HG03066 (cell line): ENCODE measurements around the gene COL7A1.

Experiments
- ATAC-seq: cut with Tn5 transposase; IDR thresholded peaks from one replicate; pipeline ENCODE4 v1.9.1; 2021; ENCODE audit warnings: low read depth; ENCODE audit not compliant: unreplicated experiment

Gene COL7A1

DNA sequence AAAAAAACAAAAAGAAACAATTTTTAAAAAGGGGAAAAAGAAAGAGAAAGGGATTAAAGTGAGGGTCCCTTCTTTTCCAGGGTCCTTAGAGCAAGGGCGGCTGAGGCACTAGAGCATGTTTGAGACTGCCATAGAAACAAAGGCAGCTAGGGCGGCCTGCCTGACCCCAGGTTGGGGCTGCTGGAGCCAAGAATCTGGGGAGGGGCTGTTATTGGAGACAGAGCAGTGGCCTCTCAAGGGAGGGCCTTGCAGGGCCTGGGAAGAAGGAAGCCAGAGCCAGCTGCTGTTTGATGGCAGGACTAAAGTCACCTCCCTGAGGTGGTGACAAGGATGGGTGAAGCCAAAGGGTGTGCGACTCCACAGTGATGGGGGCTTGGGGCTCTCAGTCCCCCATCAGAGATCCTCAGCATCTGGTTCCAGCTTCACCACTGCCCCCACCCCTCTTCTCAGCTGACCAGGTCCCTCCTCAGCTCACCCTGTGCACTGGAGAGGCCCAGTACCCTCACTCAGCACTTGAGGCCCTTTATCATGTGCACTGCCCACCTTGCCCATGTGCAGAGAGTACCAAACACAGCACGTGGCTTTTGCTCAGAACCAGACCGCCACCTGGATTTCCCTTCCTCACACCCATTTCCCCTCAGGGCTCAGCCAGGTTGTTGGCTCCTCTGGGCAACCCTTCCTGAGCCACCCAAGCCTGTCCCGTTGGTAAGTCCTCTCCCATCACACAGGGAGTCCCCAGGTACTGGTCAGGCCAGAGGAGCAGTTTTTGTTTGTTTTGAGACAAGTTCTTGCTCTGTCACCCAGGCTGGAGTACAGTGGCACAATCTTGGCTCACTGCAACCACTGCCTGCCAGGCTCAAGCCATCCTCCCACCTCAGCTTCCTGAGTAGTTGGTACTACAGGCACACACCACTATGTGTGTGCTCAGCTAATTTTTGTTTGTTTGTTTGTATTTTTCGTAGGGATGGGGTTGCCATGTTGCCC lies 24.7 kb upstream of the COL7A1 start:
- ATAC-seq, result no peak

DNA sequence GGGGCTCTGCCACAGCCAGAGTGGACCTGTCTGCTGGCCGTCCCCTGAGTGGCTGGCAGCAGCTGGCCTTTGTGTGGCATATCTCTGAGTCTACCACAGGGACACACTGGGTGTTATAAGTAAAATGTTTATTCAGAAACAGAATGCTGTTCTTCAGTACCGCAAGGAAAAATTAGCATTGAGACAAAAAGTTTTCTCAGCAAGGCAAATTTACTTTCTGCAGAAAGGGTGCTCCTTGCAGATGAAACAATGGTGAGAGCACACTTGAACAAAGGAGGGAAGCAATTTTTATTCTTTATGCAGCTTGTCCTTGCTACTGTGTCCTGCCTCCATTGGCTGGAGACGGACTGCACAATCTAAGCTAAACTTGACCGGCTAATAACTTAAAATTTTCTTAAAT lies 22.4 kb upstream of the COL7A1 start:
- no peak for ATAC-seq

DNA sequence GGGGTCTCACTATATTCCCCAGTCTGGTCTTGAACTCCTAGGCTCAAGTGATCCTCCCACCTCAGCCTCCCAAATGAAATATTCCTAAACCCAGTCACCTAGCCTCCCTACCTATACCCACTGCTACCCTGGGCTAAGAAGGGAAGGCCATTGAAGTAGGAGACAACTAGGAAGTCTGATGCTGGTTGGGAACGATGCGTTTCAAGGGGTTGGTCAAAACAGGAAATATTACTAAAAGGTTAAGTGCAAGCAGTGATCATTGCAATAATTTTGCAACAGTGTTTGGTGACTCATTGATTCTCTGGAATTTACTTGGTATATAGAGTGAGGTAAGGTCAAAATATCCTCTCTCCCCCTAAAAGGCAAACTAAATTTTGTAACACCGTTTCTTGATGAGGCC lies 18.9 kb upstream of the COL7A1 start:
- no peak for ATAC-seq

DNA sequence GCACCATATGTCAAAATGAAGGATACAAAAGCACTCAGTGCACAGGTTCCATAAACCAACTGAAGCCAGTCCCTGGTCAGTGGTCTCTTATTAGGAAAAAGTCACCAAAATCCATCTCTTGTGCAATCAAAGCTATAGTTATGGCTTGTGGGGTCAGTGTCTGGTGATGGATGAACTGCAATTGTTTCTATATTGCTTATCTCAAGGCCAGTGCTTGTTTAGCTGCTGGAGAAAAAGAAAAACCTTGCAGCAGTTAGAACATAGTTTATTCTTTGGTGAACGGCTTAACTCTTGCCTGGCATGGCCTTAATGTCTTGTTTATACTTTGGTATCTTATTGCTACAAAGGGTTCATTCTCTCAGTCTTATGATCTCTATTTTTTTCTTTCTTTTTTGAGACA lies 17.2 kb upstream of the COL7A1 start:
- no peak for ATAC-seq

DNA sequence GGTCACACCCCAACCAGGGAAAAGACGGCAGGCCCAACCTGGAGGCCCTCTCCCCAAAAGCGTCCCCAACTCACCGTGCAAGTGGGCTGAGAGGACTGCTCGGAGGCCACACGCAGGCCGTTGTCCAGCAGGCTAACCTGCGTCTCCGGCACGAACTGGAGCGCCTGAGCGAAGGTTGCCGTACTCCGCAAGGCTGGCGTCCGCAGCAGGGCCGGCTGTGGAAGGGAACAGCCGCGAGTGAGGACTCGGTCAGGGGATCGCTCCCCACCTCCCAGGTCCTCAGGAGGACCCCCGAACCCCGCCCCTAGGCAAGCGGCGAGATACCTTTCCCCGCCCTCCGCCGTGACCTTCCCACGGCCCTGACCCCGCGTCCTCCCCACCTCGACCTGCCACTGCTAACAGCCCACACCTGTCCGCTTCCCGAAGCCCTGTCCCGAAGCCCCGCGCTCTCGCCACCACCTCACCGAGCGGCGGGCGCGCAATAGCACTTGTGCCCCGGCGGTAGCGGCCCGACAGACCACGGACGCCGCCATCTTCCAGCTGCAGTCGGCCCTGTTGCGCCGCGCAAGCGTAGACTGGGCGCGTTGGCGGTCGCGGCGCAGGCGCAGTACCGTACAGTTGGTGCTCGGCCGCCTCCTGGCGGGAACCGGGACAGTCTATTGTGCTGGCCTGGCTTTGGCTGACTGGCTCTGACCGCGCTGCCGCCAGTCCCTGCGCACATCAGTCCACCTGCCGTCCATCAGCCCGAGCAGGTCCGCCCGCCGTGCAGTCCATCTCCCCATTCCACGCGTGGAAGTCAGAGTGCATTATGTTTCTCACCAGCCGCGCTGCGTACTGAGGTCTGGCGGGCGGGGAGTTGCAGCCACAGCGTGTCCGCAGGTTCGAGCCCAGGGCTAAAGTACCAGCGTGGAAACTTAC lies 14.2 kb upstream of the COL7A1 start, which contains the start of gene UQCRC1:
UQCRC1 (minus strand) TSS at position 559 of the 918 bp plus-strand sequence; CDS start at position 533, 26 bp downstream.
- ATAC-seq, result peak; percentile 96

DNA sequence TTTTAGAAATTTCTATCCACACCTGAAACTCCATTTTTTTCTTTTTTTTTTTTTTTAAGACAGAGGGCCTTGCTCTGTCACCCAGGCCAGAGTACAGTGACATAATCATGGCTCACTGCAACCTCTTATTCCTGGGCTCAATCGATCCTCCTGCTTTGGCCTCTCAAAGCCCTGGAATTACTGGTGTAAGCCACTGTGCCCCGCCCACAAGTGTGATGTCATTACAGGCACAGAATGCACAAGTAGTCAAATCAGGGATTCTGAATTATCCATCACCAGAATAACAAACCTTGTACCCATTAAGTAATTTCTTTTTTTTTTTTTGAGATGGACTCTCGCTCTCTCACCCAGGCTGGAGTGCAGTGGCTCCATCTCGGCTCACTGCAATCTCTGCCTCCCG lies 12.4 kb upstream of the COL7A1 start:
- no peak for ATAC-seq

DNA sequence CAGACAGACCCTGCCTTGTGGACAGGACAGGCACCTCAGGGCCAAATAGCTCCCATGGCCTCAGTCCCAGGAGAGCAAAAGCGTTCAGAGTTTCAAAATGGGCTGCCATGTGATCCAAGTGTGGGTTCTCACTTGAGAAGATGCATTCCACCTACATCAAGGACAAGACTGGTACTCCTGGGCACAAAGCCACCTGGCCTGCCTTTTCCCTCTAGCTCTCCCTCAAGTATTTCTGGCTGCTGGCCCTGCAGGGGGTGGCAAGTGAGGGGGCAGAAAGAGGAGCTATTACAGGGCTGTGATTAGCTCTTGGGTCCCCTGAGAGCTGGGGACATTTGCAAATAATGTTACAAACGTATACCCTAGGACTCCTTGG lies 6.5 kb upstream of the COL7A1 start:
- no peak for ATAC-seq

DNA sequence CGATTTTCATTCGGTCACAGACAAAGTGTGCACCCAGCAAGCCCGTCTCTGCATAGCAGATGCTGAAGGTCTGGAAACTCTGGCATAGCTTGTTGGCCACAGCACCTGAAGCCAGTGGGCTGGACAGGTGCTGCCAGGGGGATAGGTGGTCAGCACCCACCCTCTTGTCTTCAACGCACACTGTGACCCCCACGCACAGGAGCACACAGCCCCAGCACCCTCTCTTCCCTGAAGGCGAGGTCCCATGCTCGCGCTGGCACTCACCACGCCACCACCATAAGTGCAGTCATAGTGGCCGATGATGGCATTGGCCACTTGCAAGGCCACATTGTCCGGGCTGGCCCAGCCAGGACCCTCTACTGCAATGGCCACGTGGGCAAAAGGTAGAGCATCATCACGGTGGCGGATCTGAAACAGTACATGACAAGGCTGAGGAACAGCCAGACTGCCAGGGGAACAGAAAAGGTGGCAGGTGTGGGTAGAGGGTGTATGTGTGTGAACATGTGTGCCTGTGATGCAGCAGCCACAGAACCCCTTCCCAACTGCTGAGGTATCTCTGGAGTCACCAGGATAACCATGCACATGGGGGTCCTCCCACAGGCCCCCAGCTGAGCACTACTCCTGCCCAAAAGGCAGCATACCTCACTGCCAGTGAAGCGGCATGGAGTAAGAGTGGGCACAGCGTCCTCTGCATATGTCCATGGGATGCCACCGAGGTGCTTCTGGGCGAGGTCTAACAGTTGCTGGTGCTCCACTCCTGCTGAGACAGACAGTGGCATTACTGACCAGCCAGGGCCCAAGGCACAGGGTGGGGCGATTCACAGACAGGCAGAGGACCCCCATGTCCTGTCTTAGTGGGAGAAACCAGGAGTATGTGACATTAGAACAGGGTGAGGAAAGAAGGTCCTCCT lies 5.8 kb upstream of the COL7A1 start:
- no peak for ATAC-seq

DNA sequence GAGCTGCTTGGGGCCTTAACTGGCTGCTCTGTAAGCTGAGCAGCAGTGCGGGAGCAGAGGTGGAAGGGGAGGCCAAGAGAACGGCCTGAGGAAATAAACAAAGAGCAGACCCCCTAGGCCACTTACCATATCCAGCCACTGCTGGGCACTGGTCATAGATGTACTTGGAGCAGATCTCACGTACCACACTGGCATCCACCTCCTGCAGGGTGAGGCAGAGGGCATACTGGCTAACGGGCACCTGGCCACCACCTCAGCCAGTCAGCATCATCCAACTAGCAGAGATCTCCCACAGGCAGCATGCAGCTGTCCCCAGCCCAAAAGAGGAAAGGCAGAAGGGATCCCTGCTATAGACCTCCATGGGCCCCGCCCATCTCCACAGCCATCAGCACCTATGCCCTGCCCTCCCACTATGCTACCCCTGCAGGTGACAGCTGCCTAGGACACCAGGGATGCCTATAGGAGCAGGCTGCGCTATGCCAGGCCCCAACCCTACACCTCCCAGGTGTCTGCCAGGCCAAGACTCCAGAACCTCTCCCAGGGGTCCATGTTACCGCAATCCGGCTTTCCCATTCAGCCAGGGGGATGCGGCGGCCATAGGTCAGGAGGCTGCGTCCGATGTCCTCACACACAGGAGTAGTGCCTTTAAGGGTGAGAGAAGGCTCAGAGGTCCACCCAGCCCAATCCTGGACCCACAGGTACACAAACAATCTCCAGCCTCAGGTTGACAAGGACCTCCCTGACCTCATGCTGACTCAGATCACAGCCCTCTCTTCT lies 4.6 kb upstream of the COL7A1 start:
- no peak for ATAC-seq

DNA sequence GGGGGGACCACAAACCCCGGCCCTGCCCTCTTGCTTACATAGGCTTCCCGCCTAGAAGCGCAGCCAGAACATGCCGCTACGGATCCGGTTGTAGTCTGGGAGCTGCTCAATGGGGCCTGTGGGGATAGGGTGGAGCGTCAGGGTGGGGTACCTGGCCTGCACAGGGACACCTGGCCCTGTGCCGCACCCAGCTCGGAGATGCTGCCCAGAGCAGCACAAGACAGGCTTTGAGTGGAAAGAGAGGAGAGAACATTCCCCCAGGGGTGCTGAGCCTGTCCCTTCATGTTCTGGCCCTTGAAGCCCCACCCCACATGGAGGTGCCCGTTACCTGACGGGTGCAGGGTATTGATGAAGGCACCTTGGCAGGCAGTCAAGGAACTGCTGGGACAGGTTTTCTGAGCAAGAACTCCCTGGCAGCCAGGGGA lies 4.0 kb upstream of the COL7A1 start:
- no peak for ATAC-seq

DNA sequence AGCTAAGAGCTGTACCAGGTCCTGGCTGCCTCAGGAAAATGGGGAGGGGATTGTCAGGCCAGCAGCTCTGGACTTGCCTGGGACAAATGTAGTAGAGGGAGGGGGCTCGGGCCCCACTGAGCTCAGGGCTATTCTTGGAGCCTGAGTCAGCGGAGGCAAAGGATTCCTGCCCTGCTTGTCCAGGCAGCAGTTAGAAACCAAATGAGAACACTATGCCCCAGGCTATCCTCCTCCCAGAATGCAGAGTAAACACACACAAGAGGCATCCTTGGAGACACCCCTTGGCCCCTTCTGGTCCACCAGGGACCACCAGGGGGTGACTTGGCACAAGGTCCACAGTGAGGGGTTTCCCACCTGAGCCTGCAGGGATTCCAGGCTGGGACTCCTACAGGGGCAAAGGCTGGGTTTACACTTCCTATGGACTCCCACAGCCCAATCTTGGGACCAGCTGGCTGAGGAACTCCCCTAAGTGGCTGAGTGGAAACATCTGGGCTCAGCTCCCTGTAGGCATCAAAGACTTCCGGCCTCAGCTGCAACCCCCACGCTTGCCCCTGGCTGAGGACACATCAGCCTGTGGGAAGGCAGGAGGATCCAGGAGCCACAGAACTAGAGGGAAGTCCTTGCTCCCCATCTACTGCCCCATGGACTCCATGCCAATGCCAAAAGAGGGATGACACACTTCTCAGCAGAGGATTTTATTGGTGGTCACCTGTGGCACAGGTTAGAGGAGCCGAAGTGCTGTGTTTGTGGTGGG lies 3.4 kb upstream of the COL7A1 start:
- ATAC-seq, result no peak

DNA sequence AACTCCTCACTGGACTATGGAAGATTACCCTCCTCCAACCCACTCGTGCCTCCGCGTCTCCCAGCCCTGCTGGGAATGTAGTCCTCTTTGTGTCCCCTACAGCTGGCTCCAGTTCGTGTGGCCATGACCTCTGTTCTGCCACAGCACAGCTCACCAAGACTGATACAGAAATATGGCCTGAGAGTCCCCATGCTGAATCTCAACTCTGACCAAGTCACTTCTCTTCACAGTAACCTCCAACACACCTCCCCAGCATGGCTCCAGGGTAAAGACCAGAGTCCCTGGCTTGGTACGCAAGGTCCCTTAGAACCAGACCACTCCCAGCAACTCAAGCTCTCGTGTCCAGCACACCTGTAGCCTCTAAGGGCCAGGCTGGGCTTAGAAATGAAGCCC lies 2.3 kb upstream of the COL7A1 start:
- no peak for ATAC-seq

DNA sequence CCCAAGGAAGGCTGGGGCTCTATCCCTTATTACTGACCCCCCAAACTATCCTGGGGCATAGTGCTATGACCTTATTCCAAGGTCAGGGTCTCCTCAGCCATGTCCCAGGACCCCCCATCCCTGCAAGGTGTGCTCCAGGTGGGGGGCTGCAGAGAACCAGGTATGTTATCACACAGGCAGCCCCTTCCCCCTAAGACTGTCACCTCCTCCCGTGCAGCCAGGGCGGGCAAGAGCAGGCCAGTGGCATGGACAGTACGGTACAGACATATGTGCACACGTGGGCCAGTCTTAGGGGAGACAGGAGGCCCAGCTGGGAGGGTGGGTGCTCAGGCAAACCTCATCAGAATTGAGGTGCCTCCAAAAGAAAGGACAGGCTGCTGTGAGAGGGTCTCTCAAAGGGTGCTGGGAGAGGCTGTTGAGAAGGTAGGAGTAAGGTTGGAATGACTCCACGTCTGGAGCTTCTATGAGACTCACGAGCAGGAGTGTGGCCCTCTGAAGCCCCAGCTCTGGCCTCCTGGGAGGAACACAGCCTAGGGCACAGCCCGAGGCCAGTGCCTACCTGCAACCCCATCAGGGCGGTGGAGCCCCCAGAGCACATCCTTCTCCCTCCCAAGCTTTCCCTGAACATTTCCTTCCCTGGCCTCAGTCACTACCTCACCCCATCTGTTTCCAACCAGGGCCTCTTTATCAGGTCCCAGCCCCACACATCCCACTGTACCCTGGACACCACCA lies 1.7 kb upstream of the COL7A1 start:
- no peak for ATAC-seq

DNA sequence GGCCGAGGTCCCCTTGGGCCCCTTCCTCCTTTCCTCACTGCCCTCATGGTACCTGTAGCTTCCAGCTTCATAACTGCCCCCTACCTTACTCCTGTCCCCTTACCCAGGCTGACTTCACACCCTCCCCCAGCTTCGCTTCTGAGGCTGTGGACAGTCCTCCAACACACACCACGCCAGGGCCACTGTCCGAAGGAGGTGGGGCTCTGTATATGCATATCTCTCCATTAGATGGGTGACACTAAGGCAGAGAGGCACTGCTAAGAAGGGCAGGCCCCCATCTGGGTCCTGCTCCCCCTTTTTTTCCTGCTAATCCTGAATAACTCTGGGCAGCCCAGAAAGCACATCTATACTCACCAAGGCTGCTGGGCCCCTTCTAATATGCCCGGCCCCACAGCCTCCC lies 1.0 kb upstream of the COL7A1 start:
- ATAC-seq, result no peak

DNA sequence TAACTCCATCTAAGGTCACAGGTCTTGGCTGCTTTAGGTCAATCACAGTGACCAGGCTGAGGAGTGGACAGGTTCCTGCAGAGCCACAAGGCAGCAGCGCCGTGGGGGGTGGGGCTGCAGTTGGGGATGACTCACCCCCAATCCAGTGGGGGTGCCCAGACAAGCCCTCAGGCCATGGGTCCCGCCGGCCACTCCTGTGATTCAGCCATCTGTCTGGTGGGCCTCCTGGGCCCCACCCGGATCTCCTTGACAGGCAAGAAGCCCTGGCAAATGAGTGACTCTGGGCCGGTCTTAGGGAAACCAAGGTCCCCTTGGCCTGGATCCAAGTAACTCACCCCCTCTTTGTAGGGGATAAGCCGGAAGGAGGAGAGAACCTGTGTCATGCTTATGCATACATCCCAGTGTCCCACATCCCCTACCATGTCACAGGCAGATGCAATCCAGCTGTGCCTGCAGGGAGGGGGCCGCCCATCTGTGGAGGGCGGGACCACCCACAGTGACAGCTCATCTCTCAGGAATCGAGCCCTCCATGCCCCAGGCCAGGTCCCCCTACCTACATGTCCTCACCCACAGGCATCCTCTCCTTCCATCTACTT lies 495 bp upstream of the COL7A1 start:
- no peak for ATAC-seq

DNA sequence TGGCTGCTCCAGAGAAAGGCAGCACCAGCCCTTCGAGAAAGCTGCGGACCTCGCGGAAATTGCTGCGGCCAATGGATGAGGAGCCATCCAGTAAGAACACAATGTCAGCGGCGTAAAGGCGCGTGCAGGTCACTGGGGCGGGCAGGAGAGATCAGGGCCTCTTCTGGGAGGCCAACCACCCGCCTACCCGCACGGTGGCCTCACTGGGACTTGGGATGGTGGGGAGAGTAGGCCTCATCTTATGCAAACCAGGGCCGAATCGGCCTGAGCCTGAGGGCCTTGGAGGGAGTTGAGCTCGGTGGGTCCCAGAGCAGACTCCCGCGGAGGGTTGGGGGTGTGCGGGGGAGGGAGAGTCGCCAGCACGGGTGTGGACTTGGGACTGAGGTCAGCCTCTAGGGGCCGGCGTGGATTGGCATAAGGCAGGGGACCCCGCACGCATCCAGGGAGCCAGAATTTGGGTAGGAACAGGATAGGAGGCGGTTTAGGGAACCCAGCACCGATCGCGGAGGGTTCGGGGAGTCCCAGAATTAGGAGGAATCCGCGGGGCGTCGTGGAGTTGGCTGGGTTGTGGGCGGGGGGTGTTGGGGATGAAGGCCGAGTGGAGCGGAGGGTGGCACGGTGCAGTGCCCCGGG lies 596 bp downstream of the COL7A1 start:
- no peak for ATAC-seq

DNA sequence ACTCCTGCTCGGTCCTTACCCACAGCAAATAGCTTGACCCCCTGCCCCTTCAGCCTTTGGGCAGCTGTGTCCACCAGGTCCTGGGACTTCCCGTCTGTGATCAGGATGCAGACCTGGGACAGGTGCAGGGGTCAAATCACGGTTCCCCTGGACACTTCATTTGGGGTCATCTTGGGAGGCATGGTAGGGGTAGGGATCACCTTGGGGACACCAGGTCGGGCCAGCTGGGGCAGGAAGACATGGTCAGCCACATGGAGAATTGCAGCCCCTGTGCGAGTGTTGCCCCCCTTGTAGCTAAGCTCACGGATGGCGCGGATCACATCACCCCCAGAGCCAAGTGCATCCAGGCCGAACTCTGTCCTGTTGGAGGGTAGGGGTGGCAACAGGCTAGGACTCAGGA lies 1.8 kb downstream of the COL7A1 start:
- no peak for ATAC-seq
